ENCODE results near the gene AQP1. TPM values are rescaled to one million over a fixed set of nuclear protein-coding genes. Genes with fewer than 3 reads are reported as not detected.

Gene AQP1
- total RNA-seq, 2 experiments from 2014 or later = 0.15 TPM; not detected in 1

DNA sequence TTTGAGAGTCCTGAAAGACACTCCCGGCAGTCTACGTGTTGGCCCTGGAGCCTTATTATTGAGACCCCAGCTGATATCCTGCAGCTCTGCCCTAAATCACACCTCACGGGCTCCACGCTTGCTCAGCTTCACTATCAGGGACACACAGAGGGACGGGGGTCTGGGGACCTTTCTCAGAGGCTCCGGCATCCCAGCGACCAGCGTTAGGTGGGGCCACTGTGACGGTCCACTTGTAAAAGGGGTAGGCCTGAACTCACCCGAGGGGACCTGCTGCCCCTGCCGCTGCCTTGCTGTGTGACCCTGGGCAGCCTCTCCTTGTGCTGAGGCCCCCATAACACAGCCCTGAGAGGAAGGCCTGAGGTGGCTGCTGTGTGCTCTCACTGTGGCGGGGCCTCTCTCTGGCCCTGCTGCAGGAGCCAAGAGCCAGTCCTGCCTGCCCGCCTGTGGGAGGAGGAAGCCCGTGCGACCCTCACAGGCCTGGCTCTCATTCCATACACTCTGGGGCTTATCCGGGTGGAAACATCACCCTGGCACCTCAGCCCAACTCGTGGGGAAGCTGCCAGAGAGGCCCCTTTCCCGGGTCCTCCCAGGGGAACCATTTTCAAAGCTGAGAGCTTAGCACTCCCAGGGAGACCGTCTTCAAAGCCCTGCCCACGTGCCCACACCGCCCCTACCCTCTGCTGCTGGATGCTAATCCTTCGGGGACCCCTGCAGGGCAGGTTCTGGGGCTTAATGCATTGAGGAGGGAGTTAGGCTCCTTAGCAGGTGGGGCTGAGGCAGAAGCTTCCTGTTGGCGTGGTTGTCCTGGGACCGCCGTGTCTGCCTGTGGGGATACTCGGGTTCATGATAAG is 21.7 kb downstream of the AQP1 start:
- no peak overlapping the region for H3K4me3 Mint-ChIP-seq
- H3K36me3 Mint-ChIP-seq = no peaks in the 10 kb centered on the region
- CTCF ChIA-PET = interaction anchor here (1.8 kb wide), 1 partner anchor 50 kb away, joined by 5 read pairs; no protein-coding TSS in a partner anchor
- DNase-seq (no peak), ATAC-seq (no peak)
- peaks cover 6% of the 10 kb centered on the region for H3K27me3 Mint-ChIP-seq
- H3K4me1 Mint-ChIP-seq = no peaks in the 10 kb centered on the region
- no peak overlapping the region for H3K27ac Mint-ChIP-seq
- H3K9me3 Mint-ChIP-seq (ENCODE audit: low read depth) = no peaks in the 10 kb centered on the region

- no peaks in the 10 kb centered on the region for H3K9me3 Mint-ChIP-seq (ENCODE audit: low read depth)
- ATAC-seq (no peak), DNase-seq (no peak)
- H3K27ac Mint-ChIP-seq = no peak overlapping the region
- H3K27me3 Mint-ChIP-seq = peaks cover 6% of the 10 kb centered on the region
- H3K36me3 Mint-ChIP-seq = no peaks in the 10 kb centered on the region
- H3K4me3 Mint-ChIP-seq = no peak overlapping the region
- H3K4me1 Mint-ChIP-seq = no peaks in the 10 kb centered on the region
- CTCF ChIA-PET = interaction anchor here (1.8 kb wide), 1 partner anchor 49 kb away, joined by 5 read pairs; no protein-coding TSS in a partner anchor
Measured at GRCh38 chr7:30934225-30934624, 22.6 kb downstream of the AQP1 start.

DNA sequence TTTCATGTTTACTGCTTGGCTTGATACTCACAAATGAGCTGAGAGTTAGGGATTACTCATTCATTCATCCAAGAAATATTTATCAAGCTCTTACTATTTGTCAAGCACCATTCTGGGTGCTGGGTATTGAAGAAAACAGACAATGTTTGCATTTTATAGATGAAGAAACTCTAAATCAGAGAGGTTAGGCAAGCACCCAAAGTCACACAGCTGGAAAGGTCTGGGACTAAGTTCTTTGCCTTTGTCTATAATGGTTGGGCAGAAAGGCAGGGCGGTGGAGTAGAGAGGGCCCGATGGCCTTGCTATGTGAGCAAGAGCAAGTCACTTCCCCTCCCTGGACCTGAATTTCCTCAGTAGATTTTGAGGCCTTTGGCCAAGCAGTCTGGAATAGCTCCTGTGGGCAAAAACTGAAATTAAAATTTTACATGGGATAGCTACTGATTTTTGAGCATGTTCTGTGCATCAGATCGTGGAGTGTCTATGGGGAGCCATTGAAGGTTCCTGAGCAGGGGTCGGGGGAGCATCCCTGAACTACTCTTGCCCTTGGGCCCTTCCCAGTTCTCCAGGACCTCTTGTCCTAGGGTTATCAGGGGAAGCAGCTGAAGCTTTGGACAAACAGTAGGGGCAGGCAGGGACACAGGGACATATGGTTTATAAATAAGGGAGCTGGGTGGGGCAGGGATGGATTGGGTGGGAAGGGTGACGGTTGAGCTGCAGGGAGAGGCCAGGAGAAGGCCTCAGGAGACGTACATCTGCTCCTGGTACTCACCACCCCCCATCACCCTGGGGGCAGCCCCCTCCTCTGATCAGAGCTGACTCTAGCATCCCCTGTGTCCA is 23.3 kb downstream of the AQP1 start:
- Mint-ChIP-seq H3K4me3 (no peak overlapping the region), H3K27ac (no peak overlapping the region), H3K4me1 (no peaks in the 10 kb centered on the region), H3K27me3 (peaks cover 10% of the 10 kb centered on the region), H3K36me3 (no peaks in the 10 kb centered on the region), H3K9me3 (ENCODE audit: low read depth) (no peaks in the 10 kb centered on the region)
- DNase-seq (no peak), ATAC-seq (no peak)
- CTCF ChIA-PET = interaction anchor here (0.7 to 1.8 kb wide), 3 partner anchors 48 to 143 kb away, joined by 4 to 5 read pairs (median 5); no protein-coding TSS in a partner anchor

DNA sequence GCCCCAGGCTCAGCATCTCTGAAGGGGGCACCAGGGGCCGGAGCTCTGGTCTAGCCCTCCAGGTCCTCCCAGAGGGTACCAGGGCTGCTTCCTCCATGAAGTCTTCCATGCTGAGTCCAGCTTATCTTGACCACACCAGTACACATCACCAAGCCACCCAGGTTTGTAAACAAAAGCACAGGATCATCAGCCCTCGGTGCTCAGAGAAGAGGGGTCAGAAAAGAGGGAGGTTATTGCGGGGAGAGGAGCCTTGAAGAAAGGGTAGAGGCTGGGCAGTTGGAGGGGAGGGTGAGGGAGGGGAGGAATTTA is 23.9 kb downstream of the AQP1 start:
- CTCF ChIA-PET = interaction anchor here (0.7 to 1.3 kb wide), 2 partner anchors 48 to 142 kb away, joined by 4 to 5 read pairs; no protein-coding TSS in a partner anchor
- H3K27me3 Mint-ChIP-seq = peaks cover 14% of the 10 kb centered on the region
- no peak for ATAC-seq

DNA sequence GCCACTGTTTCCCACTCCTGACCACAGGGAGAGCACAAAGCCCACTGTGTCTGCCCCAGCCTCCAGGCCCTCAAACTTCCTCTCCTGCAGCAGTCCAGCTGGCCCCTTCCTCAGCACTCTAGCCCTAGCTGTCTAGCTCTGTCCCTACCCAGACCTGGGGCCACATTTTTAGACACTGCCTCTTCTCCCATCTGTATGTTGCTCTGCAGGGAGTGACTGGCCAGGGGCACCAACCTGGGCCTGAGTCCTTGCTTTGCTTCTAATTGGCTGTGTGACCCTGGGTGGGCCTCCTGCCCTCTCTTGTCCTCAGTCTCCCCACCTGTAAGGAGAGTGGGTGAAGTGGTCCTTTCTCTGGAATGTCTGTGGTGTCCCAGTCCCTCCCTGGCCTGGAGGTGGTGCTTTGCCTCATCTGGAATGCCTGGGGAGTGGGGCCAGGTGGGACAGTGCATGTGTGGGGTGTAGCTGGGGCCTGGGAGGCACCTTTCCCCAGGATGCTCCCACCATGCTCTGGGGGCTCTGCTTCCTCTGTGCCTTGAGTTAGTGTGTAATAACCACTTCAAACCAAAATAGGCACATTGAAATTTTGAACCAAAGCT is 25.1 kb downstream of the AQP1 start:
- Mint-ChIP-seq H3K36me3 (no peaks in the 10 kb centered on the region), H3K27me3 (peaks cover 26% of the 10 kb centered on the region), H3K4me3 (no peak overlapping the region), H3K27ac (no peak overlapping the region), H3K9me3 (ENCODE audit: low read depth) (no peaks in the 10 kb centered on the region), H3K4me1 (no peaks in the 10 kb centered on the region)
- DNase-seq (no peak), ATAC-seq (no peak)
- CTCF ChIA-PET = interaction anchor here (1.3 kb wide), 2 partner anchors 12 to 47 kb away, joined by 3 to 5 read pairs; no protein-coding TSS in a partner anchor

More for the DNA sequence above, 23.9 kb downstream of the AQP1 start:
- no peak for DNase-seq
- no peaks in the 10 kb centered on the region for H3K4me1 Mint-ChIP-seq
- H3K4me3 Mint-ChIP-seq = no peak overlapping the region
- H3K36me3 Mint-ChIP-seq = no peaks in the 10 kb centered on the region
- no peak overlapping the region for H3K27ac Mint-ChIP-seq
- no peaks in the 10 kb centered on the region for H3K9me3 Mint-ChIP-seq (ENCODE audit: low read depth)

- no peak overlapping the region for H3K4me3 Mint-ChIP-seq
- DNase-seq = no peak
- peaks cover 33% of the 10 kb centered on the region for H3K27me3 Mint-ChIP-seq
- H3K9me3 Mint-ChIP-seq (ENCODE audit: low read depth) = no peaks in the 10 kb centered on the region
- no peak for ATAC-seq
- CTCF ChIA-PET = interaction anchor here (1.3 to 2.2 kb wide), 3 partner anchors 8 to 185 kb away, joined by 3 to 12 read pairs (median 9); partner anchors contain the start of gene AQP1
- H3K4me1 Mint-ChIP-seq = no peaks in the 10 kb centered on the region
- H3K27ac Mint-ChIP-seq = no peak overlapping the region
- H3K36me3 Mint-ChIP-seq = no peaks in the 10 kb centered on the region
Measured at GRCh38 chr7:30937416-30937815, 25.8 kb downstream of the AQP1 start.

- ATAC-seq = peak; percentile 63
- Mint-ChIP-seq H3K9me3 (ENCODE audit: low read depth) (no peaks in the 10 kb centered on the region), H3K27ac (no peak overlapping the region), H3K36me3 (no peaks in the 10 kb centered on the region), H3K4me3 (no peak overlapping the region), H3K27me3 (peaks cover 43% of the 10 kb centered on the region), H3K4me1 (no peaks in the 10 kb centered on the region)
- peak; percentile 73 for DNase-seq
- CTCF ChIA-PET = interaction anchor here (0.7 to 2.3 kb wide), 23 partner anchors 10 to 185 kb away, joined by 3 to 12 read pairs (median 5); partner anchors contain the start of gene AQP1
Measured at GRCh38 chr7:30938435-30939316, 27.0 kb downstream of the AQP1 start.

DNA sequence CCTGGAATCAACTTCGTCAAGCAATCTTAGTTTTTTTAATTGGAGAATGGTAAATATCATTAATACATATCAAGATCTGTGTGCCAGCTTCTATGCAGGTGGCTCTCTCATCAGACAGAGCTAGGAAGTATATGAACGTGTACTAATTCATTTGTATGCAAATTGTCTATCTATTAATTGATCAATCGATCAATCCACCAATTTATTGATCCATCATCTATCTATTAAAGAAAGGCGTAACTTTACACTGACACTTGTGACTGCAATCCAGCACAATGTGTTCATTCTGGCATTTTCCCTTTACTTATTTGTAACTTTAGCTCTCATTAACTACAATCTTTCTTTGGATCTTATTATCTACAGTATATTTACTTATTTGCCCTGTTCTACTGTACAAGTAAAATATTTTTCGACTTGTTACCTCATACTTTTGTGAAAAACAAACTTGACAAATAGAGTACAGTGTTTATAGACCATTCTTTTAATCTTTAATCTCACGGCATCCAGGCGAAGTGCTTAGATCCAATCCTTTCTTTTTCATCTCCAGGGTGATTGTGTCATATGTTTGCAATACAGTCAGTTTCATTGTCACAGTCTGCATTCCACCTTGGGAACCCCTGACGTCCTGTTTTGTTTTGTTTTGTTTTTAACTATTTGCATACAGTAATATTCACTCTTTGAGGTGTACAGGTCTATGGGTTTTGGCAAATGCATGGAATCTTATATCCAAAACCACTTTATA is 30.1 kb downstream of the AQP1 start:
- Mint-ChIP-seq H3K4me1 (no peaks in the 10 kb centered on the region), H3K9me3 (ENCODE audit: low read depth) (peaks cover 3% of the 10 kb centered on the region), H3K4me3 (no peak overlapping the region), H3K27ac (no peak overlapping the region), H3K27me3 (peaks cover 49% of the 10 kb centered on the region), H3K36me3 (peaks cover 2% of the 10 kb centered on the region)
- DNase-seq (no peak), ATAC-seq (no peak)
- CTCF ChIA-PET = interaction anchor here (1.1 to 1.7 kb wide), 3 partner anchors 33 to 193 kb away, joined by 3 to 4 read pairs (median 3); no protein-coding TSS in a partner anchor

- CTCF ChIA-PET = interaction anchor here (1.1 kb wide), 1 partner anchor 11 kb away, joined by 4 read pairs; no protein-coding TSS in a partner anchor
- Mint-ChIP-seq H3K4me3 (no peak overlapping the region), H3K9me3 (ENCODE audit: low read depth) (peaks cover 3% of the 10 kb centered on the region), H3K27ac (no peak overlapping the region), H3K4me1 (no peaks in the 10 kb centered on the region), H3K27me3 (peaks cover 21% of the 10 kb centered on the region), H3K36me3 (no peaks in the 10 kb centered on the region)
- ATAC-seq (no peak), DNase-seq (no peak)
Measured at GRCh38 chr7:30950197-30950596, 38.5 kb downstream of the AQP1 start.

GRCh38 chr7:30954914-30955313 is 43.3 kb downstream of the AQP1 start:
- no peak overlapping the region for H3K27ac Mint-ChIP-seq
- CTCF ChIA-PET = no interaction called here

DNA sequence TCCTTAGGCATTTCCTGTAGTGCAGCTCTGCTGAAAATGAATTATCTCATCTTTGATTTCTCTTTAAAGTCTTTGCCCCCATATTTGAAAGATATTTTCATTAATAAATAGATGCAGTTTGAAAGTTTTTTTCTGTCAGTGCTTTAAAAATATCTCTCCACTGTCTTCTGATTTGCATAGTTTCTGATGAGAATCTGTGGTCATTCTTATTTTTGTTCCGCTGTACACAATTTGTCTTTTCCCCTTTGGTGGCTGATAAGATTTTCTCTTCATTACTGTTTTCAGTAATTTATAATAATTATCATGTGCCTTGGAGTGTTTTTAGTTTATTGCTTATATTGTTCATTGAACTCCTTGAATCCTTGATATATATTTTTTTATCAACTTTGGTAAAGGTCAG is 45.1 kb downstream of the AQP1 start:
- CTCF ChIA-PET = interaction anchor here (1.3 kb wide), 1 partner anchor 18 kb away, joined by 4 read pairs; no protein-coding TSS in a partner anchor
- ATAC-seq = no peak

More at GRCh38 chr7:30954914-30955313, 43.3 kb downstream of the AQP1 start:
- H3K27me3 Mint-ChIP-seq = peaks cover 21% of the 10 kb centered on the region
- H3K4me1 Mint-ChIP-seq = no peaks in the 10 kb centered on the region
- DNase-seq (no peak), ATAC-seq (no peak)
- no peaks in the 10 kb centered on the region for H3K36me3 Mint-ChIP-seq
- no peaks in the 10 kb centered on the region for H3K9me3 Mint-ChIP-seq (ENCODE audit: low read depth)
- no peak overlapping the region for H3K4me3 Mint-ChIP-seq

GRCh38 chr7:30963842-30964241 is 52.2 kb downstream of the AQP1 start, which contains the start of gene GHRHR:
Gene GHRHR (plus strand): TSS chr7:30963953. CDS start chr7:30964069, 116 bp downstream.
- Mint-ChIP-seq H3K27ac (no peak within 1 kb of the TSS), H3K4me3 (no peak within 1 kb of the TSS), H3K4me1 (no peaks in the 10 kb centered on the region), H3K36me3 (no peaks in the 10 kb centered on the region), H3K27me3 (peaks cover 10% of the 10 kb centered on the region), H3K9me3 (ENCODE audit: low read depth) (no peaks in the 10 kb centered on the region)
- no peak for ATAC-seq
- CTCF ChIA-PET = interaction anchor here (1.1 to 2.1 kb wide), 2 partner anchors 20 to 1249 kb away, joined by 3 to 6 read pairs; no protein-coding TSS in a partner anchor
- DNase-seq = no peak

More for the DNA sequence above, 45.1 kb downstream of the AQP1 start:
- Mint-ChIP-seq H3K4me3 (no peak overlapping the region), H3K36me3 (no peaks in the 10 kb centered on the region), H3K27ac (no peak overlapping the region), H3K4me1 (no peaks in the 10 kb centered on the region), H3K9me3 (ENCODE audit: low read depth) (no peaks in the 10 kb centered on the region), H3K27me3 (peaks cover 14% of the 10 kb centered on the region)
- DNase-seq = no peak
